Gastroesophageal sphincter (tissue), 3 donors: ENCODE data around the gene TENM3.

Experiments
- EP300 ChIP-seq: sonication (generic); formaldehyde crosslinking; IDR thresholded peaks from one replicate; pipeline ENCODE4 v1.6.1; 2017; ENCODE audit warnings: antibody characterized with exemption, mild to moderate bottlenecking
- POLR2A ChIP-seq, 2 donors: fragments of 450-650 bp; IDR thresholded peaks; one replicate each; pipeline ENCODE4 v1.6.1; 2017; ENCODE audit warnings: antibody characterized with exemption in 2 of 2, mild to moderate bottlenecking in 2 of 2, moderate library complexity in 1 of 2
- POLR2AphosphoS5 ChIP-seq: sonication (generic); formaldehyde crosslinking; IDR thresholded peaks from one replicate; pipeline ENCODE4 v1.6.1; 2017; ENCODE audit warnings: antibody characterized with exemption
- TF ChIP-seq, protein P1 (sequence below), 4 experiments: fragments of 200-600 bp in 2 of 4; fragments of 450-650 bp in 2 of 4; sonication (generic) in 1 of 4; IDR thresholded peaks; one replicate each; pipeline ENCODE4 v1.5.1; 2017 to 2019; ENCODE audit warnings: antibody characterized with exemption in 4 of 4, mild to moderate bottlenecking in 2 of 4, moderate library complexity in 2 of 4

DNA sequence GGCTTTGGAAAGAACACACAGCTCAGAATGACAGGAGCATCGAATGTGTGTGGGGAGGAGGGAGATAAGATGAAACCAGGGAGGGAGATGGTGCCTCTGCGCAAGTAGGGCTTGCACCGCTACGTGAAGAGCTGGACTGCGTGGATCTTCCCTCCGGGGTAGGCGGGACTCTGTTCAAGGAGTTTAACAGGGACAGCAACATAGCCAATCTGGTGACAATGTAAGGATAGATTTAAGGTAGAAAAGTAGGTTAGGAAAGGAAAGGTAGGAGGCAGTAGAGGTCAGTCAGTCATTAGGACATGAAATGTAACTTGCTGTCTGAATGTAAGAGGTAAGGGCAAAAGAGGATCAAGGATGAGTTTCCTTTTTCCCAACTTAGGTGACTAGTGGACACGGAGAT, 521.4 kb downstream of the TENM3 start:
- TF ChIP-seq, protein P1, sequence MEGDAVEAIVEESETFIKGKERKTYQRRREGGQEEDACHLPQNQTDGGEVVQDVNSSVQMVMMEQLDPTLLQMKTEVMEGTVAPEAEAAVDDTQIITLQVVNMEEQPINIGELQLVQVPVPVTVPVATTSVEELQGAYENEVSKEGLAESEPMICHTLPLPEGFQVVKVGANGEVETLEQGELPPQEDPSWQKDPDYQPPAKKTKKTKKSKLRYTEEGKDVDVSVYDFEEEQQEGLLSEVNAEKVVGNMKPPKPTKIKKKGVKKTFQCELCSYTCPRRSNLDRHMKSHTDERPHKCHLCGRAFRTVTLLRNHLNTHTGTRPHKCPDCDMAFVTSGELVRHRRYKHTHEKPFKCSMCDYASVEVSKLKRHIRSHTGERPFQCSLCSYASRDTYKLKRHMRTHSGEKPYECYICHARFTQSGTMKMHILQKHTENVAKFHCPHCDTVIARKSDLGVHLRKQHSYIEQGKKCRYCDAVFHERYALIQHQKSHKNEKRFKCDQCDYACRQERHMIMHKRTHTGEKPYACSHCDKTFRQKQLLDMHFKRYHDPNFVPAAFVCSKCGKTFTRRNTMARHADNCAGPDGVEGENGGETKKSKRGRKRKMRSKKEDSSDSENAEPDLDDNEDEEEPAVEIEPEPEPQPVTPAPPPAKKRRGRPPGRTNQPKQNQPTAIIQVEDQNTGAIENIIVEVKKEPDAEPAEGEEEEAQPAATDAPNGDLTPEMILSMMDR (IDR thresholded peaks at IDR 0.05) = no peak
- TF ChIP-seq POLR2A (IDR thresholded peaks at IDR 0.05) (no peak), POLR2AphosphoS5 (no peak), EP300 (no peak)
